Measurements from ENCODE around the gene GPX7.

DNA sequence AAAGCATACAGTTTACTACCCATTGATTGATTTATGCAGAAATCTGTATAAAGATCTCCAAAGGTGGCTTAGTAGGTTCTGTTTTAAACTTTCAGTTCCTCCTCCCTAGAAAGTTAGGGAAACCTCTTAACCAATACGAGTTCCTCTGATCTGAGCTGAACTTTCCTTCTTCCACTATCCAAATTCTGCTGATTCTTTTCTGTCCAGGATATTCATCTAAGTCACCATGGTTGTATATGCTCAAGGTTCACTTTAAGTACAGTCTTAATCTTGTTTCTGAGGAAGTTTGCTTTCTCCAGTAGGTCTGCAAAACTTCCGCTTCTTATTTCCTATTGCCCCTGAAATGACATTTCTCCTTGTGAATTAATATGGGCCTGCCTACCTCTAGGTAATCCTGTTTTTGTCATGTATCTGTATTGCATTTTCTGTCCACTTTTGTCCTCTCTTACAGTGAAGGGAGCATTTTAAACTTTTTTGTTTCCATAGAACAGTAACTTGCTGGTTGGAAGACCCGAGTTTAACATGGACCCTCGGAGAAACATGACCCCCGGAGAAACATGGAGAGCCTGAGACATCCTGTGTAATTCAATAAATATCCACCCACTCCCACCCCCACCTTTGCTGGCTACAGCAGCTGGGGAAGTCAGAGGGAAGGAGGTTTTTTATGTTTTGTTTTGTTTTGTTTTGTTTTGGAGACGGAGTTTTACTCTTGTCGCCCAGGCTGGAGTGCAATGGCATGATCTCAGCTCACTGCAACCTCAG lies 32.5 kb upstream of the GPX7 start:
- TF ChIP-seq POLR2AphosphoS5 (IDR thresholded peaks at IDR 0.05; ENCODE audit: low read depth, low read length) (no peak), POLR2A (IDR thresholded peaks at IDR 0.05; ENCODE audit: low read depth, low read length) (no peak), TAF1 (IDR thresholded peaks at IDR 0.05; ENCODE audit: borderline replicate concordance, low read depth, low read length) (no peak)
